ENCODE measurements around the gene PRKCE. TPM values are rescaled to one million over a fixed set of nuclear protein-coding genes. Genes with fewer than 3 reads are reported as not detected.
"Not testable (repeated sequence)": the region's sequence is repeated elsewhere in the genome, so short reads cannot be mapped to it uniquely, and the experiment has no call there.

Gene PRKCE
- total RNA-seq, 2 experiments from 2014 or later: 12.5 to 13.6 TPM

GRCh38 chr2:45883603-45884000 is 232.1 kb downstream of the PRKCE start:
- ChIA-PET POLR2A (no interaction called here), CTCF (no interaction called here)
- H3K9me3 Mint-ChIP-seq: no peaks in the 10 kb centered on the region
- peaks cover 5% of the 10 kb centered on the region for H3K36me3 Mint-ChIP-seq
- intact Hi-C loops (cut with micrococcal nuclease): no loop called here
- no peaks in the 10 kb centered on the region for H3K27me3 Mint-ChIP-seq
- H3K4me3 Mint-ChIP-seq: no peak overlapping the region
- H3K4me1 Mint-ChIP-seq (ENCODE audit: low read depth): no peaks in the 10 kb centered on the region
- no peak overlapping the region for H3K27ac Mint-ChIP-seq
- DNase-seq: no peak

DNA sequence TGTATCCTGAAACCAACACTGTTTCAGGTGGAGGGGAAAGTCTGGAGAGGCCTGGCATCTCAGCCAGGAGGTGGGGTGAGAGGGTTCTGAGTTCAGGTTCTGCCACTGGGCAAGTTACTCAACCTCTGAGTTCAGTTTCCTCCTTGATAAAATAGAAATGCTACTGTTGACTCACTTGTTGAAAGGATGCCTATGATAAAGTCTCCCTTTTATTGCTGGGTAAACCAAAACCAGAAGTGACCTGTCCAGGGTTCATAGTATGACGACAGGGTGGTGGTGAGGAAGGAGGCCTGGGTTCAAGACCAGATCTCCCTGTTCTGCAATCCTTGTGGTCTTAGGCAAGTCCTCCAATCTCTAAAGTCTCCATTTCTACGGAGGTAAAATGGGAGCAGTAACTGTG is 232.7 kb downstream of the PRKCE start:
- H3K27ac Mint-ChIP-seq: no peak overlapping the region

DNA sequence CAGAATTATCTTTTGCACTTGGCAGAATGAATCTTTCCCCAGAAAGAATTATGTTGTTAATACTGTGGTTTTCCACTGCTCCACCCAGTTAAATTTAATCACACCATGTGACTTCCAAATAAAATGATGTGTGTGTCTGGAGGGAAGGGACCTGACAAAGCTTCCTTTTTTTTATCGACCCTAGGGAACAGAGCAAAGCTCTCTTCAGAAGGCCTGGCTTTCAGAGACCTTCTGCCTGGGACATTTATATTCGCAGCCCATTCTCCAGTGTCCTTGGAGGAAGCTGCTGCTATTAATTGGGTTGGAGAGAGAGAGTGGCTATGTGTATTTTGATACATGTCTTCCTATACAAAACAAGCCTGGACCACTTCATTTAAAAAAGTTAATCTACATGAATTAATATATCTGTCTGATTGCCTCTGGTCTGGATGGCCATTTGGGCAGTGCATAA is 233.7 kb downstream of the PRKCE start:
- H3K4me3 Mint-ChIP-seq: no peak overlapping the region
- no peaks in the 10 kb centered on the region for H3K27me3 Mint-ChIP-seq
- H3K4me1 Mint-ChIP-seq (ENCODE audit: low read depth): peaks cover 9% of the 10 kb centered on the region
- ChIA-PET CTCF (interaction anchor here (1.7 kb wide), 1 partner anchor 107 kb away, joined by 4 read pairs; no protein-coding TSS in a partner anchor), POLR2A (no interaction called here)
- no peak for DNase-seq
- no peaks in the 10 kb centered on the region for H3K9me3 Mint-ChIP-seq
- intact Hi-C loops (cut with micrococcal nuclease): no loop called here
- H3K36me3 Mint-ChIP-seq: peaks cover 3% of the 10 kb centered on the region
- no peak overlapping the region for H3K27ac Mint-ChIP-seq

More for the DNA sequence above, 232.7 kb downstream of the PRKCE start:
- peaks cover 5% of the 10 kb centered on the region for H3K36me3 Mint-ChIP-seq
- intact Hi-C loops (cut with micrococcal nuclease): no loop called here
- H3K4me3 Mint-ChIP-seq: no peak overlapping the region
- H3K27me3 Mint-ChIP-seq: no peaks in the 10 kb centered on the region
- CTCF ChIA-PET: interaction anchor here (1.7 kb wide), 1 partner anchor 105 kb away, joined by 4 read pairs; no protein-coding TSS in a partner anchor
- no peaks in the 10 kb centered on the region for H3K9me3 Mint-ChIP-seq
- peaks cover 2% of the 10 kb centered on the region for H3K4me1 Mint-ChIP-seq (ENCODE audit: low read depth)
- POLR2A ChIA-PET: no interaction called here
- DNase-seq: no peak

DNA sequence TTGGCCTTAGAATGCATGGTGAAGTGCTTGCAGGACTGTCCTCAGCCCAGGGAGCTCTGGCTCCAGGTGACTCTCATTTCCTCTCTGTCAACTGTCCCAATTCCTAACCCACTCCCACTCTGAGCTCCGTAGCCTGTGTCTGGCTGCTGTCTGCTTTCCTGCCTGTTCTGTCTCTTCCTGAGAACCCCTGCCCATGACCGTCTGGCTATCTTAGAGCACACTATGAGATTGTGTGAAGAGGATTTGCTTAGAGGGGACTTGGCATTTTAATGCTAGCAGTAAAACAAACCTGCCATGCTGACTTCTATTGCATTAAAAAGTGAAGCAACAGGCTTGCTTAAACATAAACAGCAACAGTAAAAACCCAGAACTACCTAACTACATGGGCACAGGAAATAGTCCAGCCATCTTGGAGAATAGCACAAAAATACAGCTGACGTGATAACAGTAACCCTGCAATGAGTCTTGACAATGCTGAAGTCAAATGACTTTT is 234.7 kb downstream of the PRKCE start:
- H3K9me3 Mint-ChIP-seq: no peaks in the 10 kb centered on the region
- no peak overlapping the region for H3K4me3 Mint-ChIP-seq
- peaks cover 14% of the 10 kb centered on the region for H3K4me1 Mint-ChIP-seq (ENCODE audit: low read depth)
- no peak for DNase-seq
- H3K27me3 Mint-ChIP-seq: no peaks in the 10 kb centered on the region
- intact Hi-C loops (cut with micrococcal nuclease): no loop called here
- POLR2A ChIA-PET: no interaction called here
- CTCF ChIA-PET: no interaction called here
- peaks cover 3% of the 10 kb centered on the region for H3K36me3 Mint-ChIP-seq
- H3K27ac Mint-ChIP-seq: no peak overlapping the region

DNA sequence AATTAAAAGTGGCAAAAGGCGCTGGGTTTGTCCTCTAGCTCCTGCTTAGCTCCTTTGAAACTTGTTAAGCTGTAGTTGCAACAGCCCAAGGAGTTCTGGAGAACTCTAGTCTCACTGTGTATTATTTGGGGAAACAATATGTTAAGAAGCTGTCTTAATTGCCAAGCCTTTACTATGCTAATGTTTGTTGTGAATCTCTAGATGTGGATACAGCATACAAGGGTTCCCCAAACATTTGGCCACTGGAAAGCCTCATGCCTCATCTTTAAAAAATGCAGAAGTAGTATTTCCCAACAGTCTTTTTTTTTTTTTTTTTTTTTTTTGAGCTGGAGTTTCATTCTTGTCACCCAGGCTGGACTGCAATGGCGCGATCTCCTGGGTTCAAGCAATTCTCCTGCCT is 236.7 kb downstream of the PRKCE start:
- peaks cover 17% of the 10 kb centered on the region for H3K4me1 Mint-ChIP-seq (ENCODE audit: low read depth)
- no peak overlapping the region for H3K27ac Mint-ChIP-seq
- DNase-seq: no peak
- H3K27me3 Mint-ChIP-seq: no peaks in the 10 kb centered on the region
- intact Hi-C loops (cut with micrococcal nuclease): no loop called here
- POLR2A ChIA-PET: interaction anchor here (1.2 kb wide), 1 partner anchor 238 kb away, joined by 3 read pairs; no protein-coding TSS in a partner anchor
- H3K9me3 Mint-ChIP-seq: no peaks in the 10 kb centered on the region
- H3K36me3 Mint-ChIP-seq: no peaks in the 10 kb centered on the region
- H3K4me3 Mint-ChIP-seq: no peak overlapping the region
- CTCF ChIA-PET: no interaction called here

DNA sequence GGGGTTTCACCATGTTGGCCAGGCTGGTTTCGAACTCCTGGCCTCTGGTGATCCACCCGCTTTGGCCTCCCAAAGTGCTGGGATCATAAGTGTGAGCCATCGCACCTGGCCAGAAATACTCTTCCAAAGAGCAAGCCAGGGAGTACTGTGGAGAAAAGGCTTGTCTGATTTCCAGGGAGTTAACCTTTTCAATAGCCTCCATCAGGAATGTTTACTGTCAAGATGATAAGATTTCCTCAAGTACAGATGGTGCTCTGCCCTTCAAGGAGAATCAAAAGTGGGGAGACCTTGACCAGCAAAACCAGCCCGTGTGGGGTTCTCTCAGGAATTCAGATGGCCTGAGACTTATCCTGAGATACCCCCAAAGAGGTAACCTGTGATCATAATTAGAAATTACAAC is 237.2 kb downstream of the PRKCE start:
- DNase-seq: no peak
- peaks cover 17% of the 10 kb centered on the region for H3K4me1 Mint-ChIP-seq (ENCODE audit: low read depth)
- POLR2A ChIA-PET: interaction anchor here (1.2 kb wide), 1 partner anchor 238 kb away, joined by 3 read pairs; no protein-coding TSS in a partner anchor
- CTCF ChIA-PET: no interaction called here
- no peak overlapping the region for H3K27ac Mint-ChIP-seq
- no peaks in the 10 kb centered on the region for H3K27me3 Mint-ChIP-seq
- no peaks in the 10 kb centered on the region for H3K9me3 Mint-ChIP-seq
- no peak overlapping the region for H3K4me3 Mint-ChIP-seq
- intact Hi-C loops (cut with micrococcal nuclease): no loop called here
- H3K36me3 Mint-ChIP-seq: no peaks in the 10 kb centered on the region

GRCh38 chr2:45889053-45889452 is 237.6 kb downstream of the PRKCE start:
- Mint-ChIP-seq H3K4me3 (no peak overlapping the region), H3K9me3 (no peaks in the 10 kb centered on the region), H3K27ac (no peak overlapping the region), H3K27me3 (no peaks in the 10 kb centered on the region), H3K36me3 (no peaks in the 10 kb centered on the region), H3K4me1 (ENCODE audit: low read depth) (peaks cover 17% of the 10 kb centered on the region)
- intact Hi-C loops (cut with micrococcal nuclease): no loop called here
- peak; percentile 48 for DNase-seq
- ChIA-PET POLR2A (interaction anchor here (1.2 kb wide), 1 partner anchor 239 kb away, joined by 3 read pairs; no protein-coding TSS in a partner anchor), CTCF (no interaction called here)

DNA sequence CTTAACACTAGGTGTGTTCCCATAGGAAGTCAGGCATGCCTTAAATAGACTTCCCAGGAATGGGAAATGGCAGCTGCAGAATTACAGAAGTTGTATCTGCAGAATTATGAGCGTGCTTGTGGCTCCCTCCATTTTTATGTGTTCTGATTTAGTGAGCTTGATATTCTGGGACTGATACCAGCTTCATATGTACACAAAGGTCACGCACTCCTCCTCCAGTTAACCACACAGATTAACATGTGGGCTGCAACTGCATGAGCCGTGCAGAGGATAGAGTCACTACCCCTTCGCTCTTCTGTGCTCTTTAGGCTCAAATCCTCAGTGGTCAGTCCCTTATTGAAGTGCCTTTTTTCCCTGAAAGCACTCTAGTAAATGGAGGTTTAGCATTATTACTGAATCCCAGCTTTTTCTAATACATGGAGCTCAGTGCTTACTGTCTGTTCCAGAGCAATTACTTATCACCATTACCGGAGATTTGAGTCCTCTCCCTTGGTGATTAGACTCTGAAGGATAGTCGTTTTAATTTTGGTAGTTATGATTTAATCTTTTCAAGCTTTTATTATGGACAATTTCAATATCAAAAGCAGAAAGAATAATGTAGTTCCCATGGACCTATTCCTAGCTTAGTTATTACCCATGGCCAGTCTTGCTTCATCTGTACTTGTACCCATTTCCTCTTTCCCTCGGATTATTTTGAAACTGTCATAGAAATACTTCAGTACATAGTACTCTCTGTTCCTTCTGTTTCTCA is 238.3 kb downstream of the PRKCE start:
- Mint-ChIP-seq H3K27me3 (no peaks in the 10 kb centered on the region), H3K27ac (no peak overlapping the region), H3K4me1 (ENCODE audit: low read depth) (peaks cover 17% of the 10 kb centered on the region), H3K4me3 (no peak overlapping the region), H3K9me3 (no peaks in the 10 kb centered on the region), H3K36me3 (no peaks in the 10 kb centered on the region)
- DNase-seq: no peak
- POLR2A ChIA-PET: no interaction called here
- intact Hi-C loops (cut with micrococcal nuclease): no loop called here
- CTCF ChIA-PET: no interaction called here

DNA sequence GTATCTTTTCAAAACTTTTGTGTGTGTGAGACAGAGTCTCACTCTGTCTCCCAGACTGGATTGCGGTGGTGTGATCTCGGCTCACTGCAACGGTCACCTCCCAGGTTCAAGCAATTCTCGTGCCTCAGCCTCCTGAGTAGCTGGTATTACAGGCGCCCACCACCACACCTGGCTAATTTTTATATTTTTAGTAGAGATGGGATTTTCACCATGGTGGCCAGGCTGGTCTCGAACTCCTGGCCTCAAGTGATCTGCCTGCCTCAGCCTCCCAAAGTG is 238.8 kb downstream of the PRKCE start:
- POLR2A ChIA-PET; H3K36me3 Mint-ChIP-seq; H3K27ac Mint-ChIP-seq; intact Hi-C loops (cut with micrococcal nuclease); H3K27me3 Mint-ChIP-seq; H3K9me3 Mint-ChIP-seq; CTCF ChIA-PET; DNase-seq; H3K4me3 Mint-ChIP-seq: not testable (repeated sequence)
- H3K4me1 Mint-ChIP-seq (ENCODE audit: low read depth): peaks cover 17% of the 10 kb centered on the region

DNA sequence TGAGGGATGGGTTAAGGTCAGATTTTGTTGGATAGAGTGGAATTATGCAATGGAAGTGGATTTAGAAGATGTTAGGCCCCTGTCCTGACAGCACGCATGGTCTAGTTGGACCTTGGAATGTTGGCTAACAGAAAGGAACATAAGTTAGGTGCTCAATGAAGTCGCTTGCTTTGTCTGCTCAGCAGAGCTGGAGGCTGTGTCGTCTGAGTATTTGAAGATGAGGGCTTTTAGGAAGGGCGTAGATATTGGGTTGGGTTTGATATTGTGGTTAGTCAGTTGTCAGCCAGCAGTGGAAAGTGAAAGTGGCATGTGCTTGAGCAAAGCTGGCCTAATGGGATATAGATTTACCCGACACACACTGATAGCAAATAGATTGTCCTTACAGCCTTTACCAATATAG is 239.3 kb downstream of the PRKCE start:
- Mint-ChIP-seq H3K27me3 (no peaks in the 10 kb centered on the region), H3K36me3 (no peaks in the 10 kb centered on the region), H3K4me3 (no peak overlapping the region), H3K4me1 (ENCODE audit: low read depth) (peaks cover 17% of the 10 kb centered on the region), H3K9me3 (no peaks in the 10 kb centered on the region), H3K27ac (no peak overlapping the region)
- intact Hi-C loops (cut with micrococcal nuclease): no loop called here
- DNase-seq: no peak
- CTCF ChIA-PET: no interaction called here
- POLR2A ChIA-PET: no interaction called here

- no peak for DNase-seq
- ChIA-PET POLR2A (no interaction called here), CTCF (no interaction called here)
- no peaks in the 10 kb centered on the region for H3K9me3 Mint-ChIP-seq
- peaks cover 17% of the 10 kb centered on the region for H3K4me1 Mint-ChIP-seq (ENCODE audit: low read depth)
- intact Hi-C loops (cut with micrococcal nuclease): no loop called here
- no peak overlapping the region for H3K27ac Mint-ChIP-seq
- H3K27me3 Mint-ChIP-seq: no peaks in the 10 kb centered on the region
- H3K36me3 Mint-ChIP-seq: no peaks in the 10 kb centered on the region
- no peak overlapping the region for H3K4me3 Mint-ChIP-seq
Observed at GRCh38 chr2:45891719-45892424, 240.4 kb downstream of the PRKCE start.

DNA sequence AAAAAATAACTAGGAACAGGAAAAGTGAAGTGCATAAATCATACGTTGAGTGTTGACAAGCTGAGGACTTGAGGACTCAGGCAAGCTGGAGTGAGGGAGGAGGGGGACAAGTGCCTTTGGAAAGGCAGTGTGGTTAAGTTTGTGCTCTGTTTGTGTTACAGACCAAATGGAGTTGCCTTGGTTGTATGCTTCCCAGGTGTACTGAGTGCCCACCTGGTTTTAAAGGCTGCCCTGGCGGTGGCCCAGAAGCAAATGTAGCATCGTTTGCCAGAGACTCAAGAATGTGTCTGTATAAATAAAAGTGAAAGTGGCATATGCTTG is 240.9 kb downstream of the PRKCE start:
- no peaks in the 10 kb centered on the region for H3K9me3 Mint-ChIP-seq
- CTCF ChIA-PET: no interaction called here
- no peak overlapping the region for H3K4me3 Mint-ChIP-seq
- POLR2A ChIA-PET: no interaction called here
- intact Hi-C loops (cut with micrococcal nuclease): no loop called here
- peaks cover 17% of the 10 kb centered on the region for H3K4me1 Mint-ChIP-seq (ENCODE audit: low read depth)
- no peaks in the 10 kb centered on the region for H3K36me3 Mint-ChIP-seq
- H3K27me3 Mint-ChIP-seq: no peaks in the 10 kb centered on the region
- no peak for DNase-seq
- no peak overlapping the region for H3K27ac Mint-ChIP-seq

GRCh38 chr2:45892757-45893156 is 241.3 kb downstream of the PRKCE start:
- CTCF ChIA-PET: no interaction called here
- H3K27ac Mint-ChIP-seq: no peak overlapping the region
- DNase-seq: no peak
- no peak overlapping the region for H3K4me3 Mint-ChIP-seq
- peaks cover 17% of the 10 kb centered on the region for H3K4me1 Mint-ChIP-seq (ENCODE audit: low read depth)
- no peaks in the 10 kb centered on the region for H3K27me3 Mint-ChIP-seq
- intact Hi-C loops (cut with micrococcal nuclease): no loop called here
- no peaks in the 10 kb centered on the region for H3K9me3 Mint-ChIP-seq
- POLR2A ChIA-PET: no interaction called here
- no peaks in the 10 kb centered on the region for H3K36me3 Mint-ChIP-seq

Measured in activated CD4-positive, alpha-beta memory T cell treated with anti-CD3 and anti-CD28 coated beads for 36 hours (primary cell).